Psoas muscle (tissue), 8 donors: ENCODE data around the gene MAOB. TPM values are rescaled to one million over a fixed set of nuclear protein-coding genes. Genes with fewer than 3 reads are reported as not detected.

Experiments
- ATAC-seq, 4 donors: fragments of 200-7000 bp; cut with Tn5 transposase; one replicate each; pipeline ENCODE4 v1.9.1; 2020; ENCODE audit warnings: moderate library complexity in 3 of 4, mild to moderate bottlenecking in 2 of 4
- DNase-seq, 2 donors: peaks; one replicate each; pipeline ENCODE4 v3.0.0-alpha.2; 2020
- H3K27ac ChIP-seq: fragments of 200-600 bp; one replicate; pipeline ENCODE4 v1.8.0; 2022
- H3K27me3 ChIP-seq, 3 donors: fragments of 200-600 bp in 1 of 3; one replicate each; pipeline versions ENCODE4 v1.6.1 to v1.8.0; 2013 to 2022; ENCODE audit warnings: low read length in 2 of 3, mild to moderate bottlenecking in 2 of 3, moderate library complexity in 1 of 3; ENCODE audit not compliant: insufficient read depth in 3 of 3
- H3K36me3 ChIP-seq, 2 donors: fragments of 200-600 bp in 1 of 2; one replicate each; pipeline versions ENCODE4 v1.6.1 to v1.8.0; 2013 to 2022; ENCODE audit warnings: low read depth in 1 of 2, mild to moderate bottlenecking in 1 of 2, moderate library complexity in 1 of 2; ENCODE audit not compliant: insufficient read depth in 1 of 2
- H3K4me1 ChIP-seq: fragments of 200-600 bp; one replicate; pipeline ENCODE4 v1.8.0; 2022
- H3K4me3 ChIP-seq: fragments of 200-600 bp; one replicate; pipeline ENCODE4 v1.8.0; 2022; ENCODE audit warnings: mild to moderate bottlenecking
- H3K9me3 ChIP-seq: fragments of 200-600 bp; one replicate; pipeline ENCODE4 v1.8.0; 2022
- CTCF ChIP-seq: fragments of 200-600 bp; IDR thresholded peaks from one replicate; pipeline ENCODE4 v1.8.0; 2022; ENCODE audit warnings: antibody characterized with exemption
- WGBS, 3 donors: extraction: QIAGEN DNeasy Blood & Tissue Kit; methylation state at CpG; one replicate each; pipeline versions ENCODE4 v1.1.6 to v1.1.7; 2013; 5-methylcytosine and 5-hydroxymethylcytosine counted together
- intact Hi-C, 2 donors: fragments of 100-400 bp; cut with DNase I; formaldehyde crosslinking; loops; one replicate each; pipeline versions ENCODE4 v1.11.0 to v1.14.2; 2022
- polyA plus RNA-seq, 3 donors: library from polyadenylated mRNA; stranded (reverse); fragments of 200-250 nt; gene quantifications; one replicate each; pipeline ENCODE4 v1.2.3, GENCODE V29; 2013
- total RNA-seq, 4 donors: library from RNA; stranded (reverse); fragmentation: NEBNext Ultra II Directional in 2 of 4; extraction: Animal tissue kit (Norgen Biotek cat#: 25700) in 2 of 4; gene quantifications; one replicate each; pipeline versions ENCODE4 v1.2.1 to v1.2.4, GENCODE V29; 2021 to 2023
- donor health status: healthy with polysubstance abuse.
- donor health status: DM: no; HTN: no; CAD: no; lungs with moderate emphysema.
- donor health status: Bipolar disorder and iron deficiency.
- donor health status: healthy.
- donor health status: DM: yes; HTN: yes; CAD: no.
- donor health status: DM: no; HTN: no; CAD: no.
- donor health status: DM: no; HTN: no; CAD: no.
- donor health status: DM: yes; HTN: yes; CAD: no.

MAOB gene
- total and polyA plus RNA-seq, 7 donors, result 13.0 to 80.6 (median 42.6) TPM

- Histone ChIP-seq H3K4me1 (peaks cover 3% of the 10 kb centered on the region), H3K27me3 (peaks cover 0 to 4% (median 0%) of the 10 kb centered on the region in 3 donors), H3K36me3 (peaks cover 0 to 7% of the 10 kb centered on the region in 2 donors), H3K9me3 (no peaks in the 10 kb centered on the region), H3K4me3 (no peak overlapping the region), H3K27ac (no peak overlapping the region)
- 53 to 84% (median 69%) methylated on average over 2 of the region's 2 CpGs for WGBS, 3 donors
- intact Hi-C loops, result no loop called here
- ATAC-seq (no peak), DNase-seq (no peak)
- TF ChIP-seq CTCF, result no peak
Measured at GRCh38 chrX:43805579-43805978, 76.7 kb downstream of the MAOB start.

- Histone ChIP-seq H3K4me3 (no peak overlapping the region), H3K36me3 (peaks cover 0 to 7% of the 10 kb centered on the region in 2 donors), H3K4me1 (peaks cover 3% of the 10 kb centered on the region), H3K9me3 (no peaks in the 10 kb centered on the region), H3K27ac (no peak overlapping the region), H3K27me3 (peaks cover 0 to 4% (median 0%) of the 10 kb centered on the region in 3 donors)
- no peak for DNase-seq
- intact Hi-C loops, result no loop called here
- ATAC-seq, result no peak
- no peak for TF ChIP-seq CTCF
- WGBS, 3 donors, result 62 to 94% (median 92%) methylated on average over 5 of the region's 5 CpGs
Measured at GRCh38 chrX:43804021-43804420, 78.2 kb downstream of the MAOB start.

- ATAC-seq, result no peak
- no peaks in the 10 kb centered on the region for H3K4me1 ChIP-seq
- WGBS, 3 donors, result 74 to 87% (median 82%) methylated on average over 5 of the region's 5 CpGs
- H3K4me3 ChIP-seq, result no peak overlapping the region
- no peak for TF ChIP-seq CTCF
- no peak overlapping the region for H3K27ac ChIP-seq
- H3K9me3 ChIP-seq, result no peaks in the 10 kb centered on the region
- DNase-seq, result no peak
- H3K27me3 ChIP-seq, result no peaks in the 10 kb centered on the region
- intact Hi-C loops, result no loop called here
- H3K36me3 ChIP-seq, result peaks cover 0 to 18% of the 10 kb centered on the region in 2 donors
Measured at GRCh38 chrX:43785930-43786591, 96.2 kb downstream of the MAOB start.

GRCh38 chrX:43758044-43758443 is 124.2 kb downstream of the MAOB start:
- Histone ChIP-seq H3K36me3 (no peaks in the 10 kb centered on the region), H3K4me1 (no peaks in the 10 kb centered on the region), H3K27me3 (peaks cover 0 to 11% (median 0%) of the 10 kb centered on the region in 3 donors), H3K27ac (no peak overlapping the region), H3K4me3 (no peak overlapping the region), H3K9me3 (no peaks in the 10 kb centered on the region)
- TF ChIP-seq CTCF, result no peak
- intact Hi-C loops, result no loop called here
- DNase-seq, result no peak
- ATAC-seq, result no peak
- 64 to 93% (median 82%) methylated on average over 7 of the region's 7 CpGs for WGBS, 3 donors

GRCh38 chrX:43756076-43756475 is 126.2 kb downstream of the MAOB start:
- intact Hi-C loops, result no loop called here
- Histone ChIP-seq H3K4me3 (no peak overlapping the region), H3K4me1 (no peaks in the 10 kb centered on the region), H3K36me3 (no peaks in the 10 kb centered on the region), H3K27me3 (peaks cover 0 to 15% (median 0%) of the 10 kb centered on the region in 3 donors), H3K27ac (no peak overlapping the region), H3K9me3 (no peaks in the 10 kb centered on the region)
- ATAC-seq (no peak), DNase-seq (no peak)
- no peak for TF ChIP-seq CTCF
- 78 to 84% (median 82%) methylated on average over 5 of the region's 5 CpGs for WGBS, 3 donors
